GM19023 (cell line): Measurements from ENCODE around the gene NQO1.
"Not testable (repeated sequence)": the region's sequence is repeated elsewhere in the genome, so short reads cannot be mapped to it uniquely, and the experiment has no call there.

Experiments
- ATAC-seq: cut with Tn5 transposase; IDR thresholded peaks from one replicate; pipeline ENCODE4 v1.9.1; 2021; ENCODE audit warnings: mild to moderate bottlenecking, moderate library complexity; ENCODE audit not compliant: unreplicated experiment

The NQO1 gene

GRCh38 chr16:69726313-69727060, at the start of gene NQO1:
Gene NQO1, minus strand, starts transcription at chr16:69726560. Its CDS starts 121 bp downstream, at chr16:69726439.
- peak; percentile 99 for ATAC-seq

- ATAC-seq, result no peak
Observed at GRCh38 chr16:69775563-69775962, 49.2 kb upstream of the NQO1 start.

GRCh38 chr16:69773260-69773947, 47.0 kb upstream of the NQO1 start:
- ATAC-seq, result peak; percentile 62

GRCh38 chr16:69771651-69771967, 45.2 kb upstream of the NQO1 start:
- no peak for ATAC-seq

GRCh38 chr16:69769404-69769803, 43.0 kb upstream of the NQO1 start:
- ATAC-seq, result no peak

GRCh38 chr16:69768666-69769065, 42.3 kb upstream of the NQO1 start:
- no peak for ATAC-seq

GRCh38 chr16:69767459-69768229, 41.3 kb upstream of the NQO1 start:
- ATAC-seq, result no peak

- no peak for ATAC-seq
Observed at GRCh38 chr16:69763599-69763942, 37.2 kb upstream of the NQO1 start.

GRCh38 chr16:69762814-69763598, 36.6 kb upstream of the NQO1 start:
- peak; percentile 6 for ATAC-seq

GRCh38 chr16:69761983-69762813, 35.8 kb upstream of the NQO1 start, which contains the start of gene WWP2:
Gene WWP2, plus strand, starts transcription at chr16:69762332. Its CDS starts 24,679 bp downstream, at chr16:69787011.
- peak; percentile 76 for ATAC-seq

- ATAC-seq, result not testable (repeated sequence)
Observed at GRCh38 chr16:69757375-69757774, 31.0 kb upstream of the NQO1 start.

GRCh38 chr16:69756705-69757104, 30.3 kb upstream of the NQO1 start:
- no peak for ATAC-seq

- ATAC-seq, result peak; percentile 97
Observed at GRCh38 chr16:69754469-69755310, 28.3 kb upstream of the NQO1 start, which contains the start of gene NOB1. Gene NOB1, minus strand, starts transcription at chr16:69754926. Its CDS starts 16 bp downstream, at chr16:69754910.

- ATAC-seq, result no peak
Observed at GRCh38 chr16:69754143-69754468, 27.7 kb upstream of the NQO1 start.

GRCh38 chr16:69748694-69749345, 22.5 kb upstream of the NQO1 start:
- ATAC-seq, result no peak

GRCh38 chr16:69747115-69747514, 20.8 kb upstream of the NQO1 start:
- no peak for ATAC-seq

- no peak for ATAC-seq
Observed at GRCh38 chr16:69745959-69746358, 19.6 kb upstream of the NQO1 start.

GRCh38 chr16:69745232-69745612, 18.9 kb upstream of the NQO1 start:
- no peak for ATAC-seq
